ENCODE data around the gene NECTIN1.

Gene NECTIN1

DNA sequence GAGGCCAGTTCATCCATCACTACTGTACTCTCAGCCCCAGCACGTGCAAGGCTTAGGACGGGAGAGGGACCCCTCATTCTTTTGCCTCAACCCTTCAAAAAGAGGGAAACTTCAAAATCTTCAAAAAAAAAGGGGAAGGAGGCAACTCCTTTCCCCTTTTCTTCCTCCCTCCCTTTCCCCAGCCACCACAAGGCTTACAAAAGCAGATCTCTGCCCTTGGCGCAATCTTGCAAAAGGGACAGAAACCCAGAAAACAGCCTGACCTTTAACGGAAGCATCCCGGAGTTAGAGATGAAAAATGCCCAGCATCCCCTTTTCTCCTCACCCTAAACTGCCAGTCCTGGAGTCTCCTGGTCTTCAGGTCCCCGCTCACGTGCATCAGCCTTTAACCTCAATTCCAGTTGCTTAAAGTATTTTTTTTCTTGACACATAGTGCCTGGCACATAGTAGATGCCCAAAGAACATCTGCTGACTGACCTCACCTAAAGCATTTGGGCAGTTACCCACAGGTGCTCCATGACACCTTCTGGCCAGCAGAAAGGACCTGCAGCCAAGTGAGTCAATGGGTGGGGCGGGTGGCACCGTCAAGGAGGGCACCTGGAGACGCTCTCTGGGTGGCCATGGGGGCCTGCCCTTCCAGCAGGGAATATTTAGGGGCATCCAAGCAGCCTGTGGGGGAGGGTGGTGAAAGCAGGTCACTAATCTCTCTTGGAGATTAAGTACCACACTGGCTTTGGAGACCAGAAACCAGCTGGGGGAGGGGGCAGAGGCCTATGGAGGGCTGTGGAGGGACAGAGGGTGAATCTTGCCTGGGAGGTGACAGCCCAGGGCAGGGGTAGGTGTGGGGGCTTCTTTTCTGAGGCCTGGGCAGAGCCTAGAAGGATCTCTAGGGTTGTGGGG, 16.3 kb downstream of the NECTIN1 start:
- Histone ChIP-seq H3K27ac (replicated peaks) (peak overlapping the region; percentile 79), H3K4me3 (replicated peaks; ENCODE audit: insufficient read depth, low read length) (no peak overlapping the region), H3K27me3 (ENCODE audit: insufficient read depth, poor library complexity, severe bottlenecking) (no peaks in the 10 kb centered on the region)
- no peak for TF ChIP-seq CTCF (IDR thresholded peaks at IDR 0.05; ENCODE audit: insufficient read depth, low read length)
- peak; percentile 91 for TF ChIP-seq SPI1 (IDR thresholded peaks at IDR 0.05; ENCODE audit: borderline replicate concordance, low read depth)
- TF ChIP-seq GABPA (IDR thresholded peaks at IDR 0.05; ENCODE audit: low read depth): peak; percentile 32; the same call in 1 of the 2 replicates
- TF ChIP-seq REST (IDR thresholded peaks at IDR 0.05; ENCODE audit: insufficient replicate concordance, low read depth): no peak
- TF ChIP-seq POLR2AphosphoS5 (IDR thresholded peaks at IDR 0.05; ENCODE audit: low read depth): peak; percentile 83
- peak in 1 of 2 experiments; percentile 94 for DNase-seq (ENCODE audit: low read depth in 1 of 2, low spot score in 1 of 2)

DNA sequence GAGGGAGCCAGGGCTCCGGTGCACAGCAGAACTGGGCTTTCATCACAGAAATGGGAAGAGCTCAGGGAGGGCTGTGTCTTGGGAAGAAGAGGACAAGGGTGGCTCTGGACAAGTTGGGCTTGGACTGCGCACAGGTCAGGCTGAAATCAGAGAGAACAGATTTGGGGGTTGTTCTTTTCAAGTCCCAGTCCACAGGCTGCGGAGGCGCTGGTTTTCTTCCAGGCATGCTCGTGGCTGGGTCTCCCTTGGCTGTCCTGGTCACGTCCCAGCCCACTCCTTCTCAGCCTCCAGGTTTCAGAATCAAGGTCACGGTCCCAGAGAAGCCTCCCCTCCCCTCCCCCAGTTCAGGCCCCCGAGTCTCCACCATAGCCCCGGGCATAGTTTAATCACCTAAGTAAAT, 17.0 kb downstream of the NECTIN1 start:
- Histone ChIP-seq H3K27ac (replicated peaks) (peak overlapping the region; percentile 79), H3K27me3 (ENCODE audit: insufficient read depth, poor library complexity, severe bottlenecking) (no peaks in the 10 kb centered on the region), H3K4me3 (replicated peaks; ENCODE audit: insufficient read depth, low read length) (no peak overlapping the region)
- no peak for DNase-seq (ENCODE audit: low read depth in 1 of 2, low spot score in 1 of 2)
- TF ChIP-seq SPI1 (IDR thresholded peaks at IDR 0.05; ENCODE audit: borderline replicate concordance, low read depth) (no peak), REST (IDR thresholded peaks at IDR 0.05; ENCODE audit: insufficient replicate concordance, low read depth) (no peak), POLR2AphosphoS5 (IDR thresholded peaks at IDR 0.05; ENCODE audit: low read depth) (no peak), CTCF (IDR thresholded peaks at IDR 0.05; ENCODE audit: insufficient read depth, low read length) (no peak), GABPA (IDR thresholded peaks at IDR 0.05; ENCODE audit: low read depth) (no peak)

DNA sequence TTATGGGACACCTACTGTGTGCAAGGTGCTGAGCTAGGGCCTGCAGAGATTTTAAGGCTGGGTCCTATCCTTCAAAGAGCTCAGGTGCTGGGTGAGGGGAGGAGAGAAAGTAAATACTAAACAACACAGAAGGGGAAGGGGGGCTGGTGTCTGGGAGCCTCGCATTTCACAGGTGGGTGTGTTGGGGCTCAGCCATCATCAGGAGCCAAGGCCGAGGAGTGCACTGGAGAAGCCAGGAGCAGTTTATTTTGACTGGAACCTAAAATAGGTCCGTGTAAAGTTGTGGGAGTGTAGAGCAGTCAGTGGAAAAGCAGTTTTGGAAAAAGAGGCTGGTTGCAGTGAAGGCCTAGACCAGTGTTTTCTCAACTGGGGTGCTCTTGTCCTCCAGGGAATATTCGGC, 17.5 kb downstream of the NECTIN1 start:
- H3K27ac ChIP-seq (replicated peaks): peak overlapping the region; percentile 79; the same call in 1 of the 2 replicates
- no peak overlapping the region for H3K4me3 ChIP-seq (replicated peaks; ENCODE audit: insufficient read depth, low read length)
- H3K27me3 ChIP-seq (ENCODE audit: insufficient read depth, poor library complexity, severe bottlenecking): no peaks in the 10 kb centered on the region
- DNase-seq (ENCODE audit: low read depth in 1 of 2, low spot score in 1 of 2): no peak
- TF ChIP-seq REST (IDR thresholded peaks at IDR 0.05; ENCODE audit: insufficient replicate concordance, low read depth): no peak
- TF ChIP-seq SPI1 (IDR thresholded peaks at IDR 0.05; ENCODE audit: borderline replicate concordance, low read depth): no peak
- TF ChIP-seq GABPA (IDR thresholded peaks at IDR 0.05; ENCODE audit: low read depth): no peak
- no peak for TF ChIP-seq CTCF (IDR thresholded peaks at IDR 0.05; ENCODE audit: insufficient read depth, low read length)
- TF ChIP-seq POLR2AphosphoS5 (IDR thresholded peaks at IDR 0.05; ENCODE audit: low read depth): no peak
